Erythroblast (primary cell): Measurements from ENCODE around the gene FAR1.

ENCODE experiments used
- GATA1 ChIP-seq: IDR thresholded peaks from 2 replicates; pipeline ENCODE4 v1.6.1; 2011; ENCODE audit warnings: low read depth, mild to moderate bottlenecking, control low read depth, low read length, moderate library complexity
- POLR2A ChIP-seq: IDR thresholded peaks from 2 replicates; pipeline ENCODE4 v1.6.1; 2011; ENCODE audit warnings: mild to moderate bottlenecking, low read length

DNA sequence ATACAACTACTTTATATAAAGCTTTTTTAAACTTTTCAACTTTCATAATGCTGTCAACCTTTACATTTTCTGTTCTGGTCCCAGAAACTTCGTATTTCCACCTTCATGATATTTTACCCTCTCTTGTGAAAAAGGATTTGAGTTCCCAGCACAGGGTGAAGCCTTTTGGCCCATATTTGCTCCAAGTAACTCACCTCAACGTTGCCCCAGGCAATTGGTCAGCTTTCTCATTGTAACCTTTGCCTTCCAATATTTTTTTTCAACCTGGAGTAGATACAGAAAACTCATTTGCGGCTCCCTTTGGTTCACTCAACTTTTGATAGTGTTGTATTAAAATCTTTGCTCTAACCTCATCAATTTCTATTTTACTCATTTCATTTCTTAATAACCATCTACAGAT is 21.1 kb upstream of the FAR1 start:
- TF ChIP-seq POLR2A (no peak), GATA1 (no peak)
